ENCODE data around the gene NANP.
"Not testable (repeated sequence)": the region's sequence is repeated elsewhere in the genome, so short reads cannot be mapped to it uniquely, and the experiment has no call there.

Gene NANP

GRCh38 chr20:25606094-25606695 lies 17.6 kb downstream of the NANP start:
- DNase-seq (ENCODE audit: low spot score), result no peak

- DNase-seq (ENCODE audit: low spot score), result no peak
Observed at GRCh38 chr20:25605148-25605547, 18.7 kb downstream of the NANP start.

- no peak for DNase-seq (ENCODE audit: low spot score)
Observed at GRCh38 chr20:25604611-25605010, 19.2 kb downstream of the NANP start.

GRCh38 chr20:25602914-25603309 lies 20.9 kb downstream of the NANP start:
- DNase-seq (ENCODE audit: low spot score), result not testable (repeated sequence)

- not testable (repeated sequence) for DNase-seq (ENCODE audit: low spot score)
Observed at GRCh38 chr20:25602191-25602913, 21.5 kb downstream of the NANP start.

- no peak for DNase-seq (ENCODE audit: low spot score)
Observed at GRCh38 chr20:25601659-25602058, 22.2 kb downstream of the NANP start.

GRCh38 chr20:25600632-25601031 lies 23.2 kb downstream of the NANP start:
- DNase-seq (ENCODE audit: low spot score), result no peak

- DNase-seq (ENCODE audit: low spot score), result no peak
Observed at GRCh38 chr20:25592135-25592852, 31.5 kb downstream of the NANP start.

GRCh38 chr20:25590778-25591177 lies 33.0 kb downstream of the NANP start:
- DNase-seq (ENCODE audit: low spot score), result not testable (repeated sequence)

- no peak for DNase-seq (ENCODE audit: low spot score)
Observed at GRCh38 chr20:25588491-25588890, 35.3 kb downstream of the NANP start.

- no peak for DNase-seq (ENCODE audit: low spot score)
Observed at GRCh38 chr20:25587536-25587935, 36.3 kb downstream of the NANP start.

GRCh38 chr20:25586877-25587276 lies 36.9 kb downstream of the NANP start:
- no peak for DNase-seq (ENCODE audit: low spot score)

GRCh38 chr20:25584905-25585704 lies 38.7 kb downstream of the NANP start, which contains the start of gene NINL:
NINL (minus strand) TSS chr20:25585531; CDS start chr20:25526587, 58,944 bp downstream.
- peak; percentile 23 for DNase-seq (ENCODE audit: low spot score)

- DNase-seq (ENCODE audit: low spot score), result not testable (repeated sequence)
Observed at GRCh38 chr20:25583607-25584006, 40.2 kb downstream of the NANP start.

GRCh38 chr20:25580711-25581110 lies 43.1 kb downstream of the NANP start:
- DNase-seq (ENCODE audit: low spot score), result no peak

GRCh38 chr20:25579081-25579770 lies 44.6 kb downstream of the NANP start:
- DNase-seq (ENCODE audit: low spot score), result no peak

GRCh38 chr20:25576783-25577530 lies 46.9 kb downstream of the NANP start:
- no peak for DNase-seq (ENCODE audit: low spot score)

GRCh38 chr20:25574411-25574810 lies 49.4 kb downstream of the NANP start:
- no peak for DNase-seq (ENCODE audit: low spot score)

GRCh38 chr20:25573288-25574251 lies 50.2 kb downstream of the NANP start:
- no peak for DNase-seq (ENCODE audit: low spot score)

- DNase-seq (ENCODE audit: low spot score), result no peak
Observed at GRCh38 chr20:25571817-25572216, 52.0 kb downstream of the NANP start.
